ENCODE data around the gene DEPDC4. TPM values are rescaled to one million over a fixed set of nuclear protein-coding genes. Genes with fewer than 3 reads are reported as not detected.
A peak's percentile ranks its signal among the peaks of the same experiment; 100 is the strongest.

DEPDC4 gene
- total and polyA plus RNA-seq, 2 of the 13 experiments (the other 11 are each of a cell fraction or from before 2014, with no cell fraction given), result 2.2 to 5.7 TPM

DNA sequence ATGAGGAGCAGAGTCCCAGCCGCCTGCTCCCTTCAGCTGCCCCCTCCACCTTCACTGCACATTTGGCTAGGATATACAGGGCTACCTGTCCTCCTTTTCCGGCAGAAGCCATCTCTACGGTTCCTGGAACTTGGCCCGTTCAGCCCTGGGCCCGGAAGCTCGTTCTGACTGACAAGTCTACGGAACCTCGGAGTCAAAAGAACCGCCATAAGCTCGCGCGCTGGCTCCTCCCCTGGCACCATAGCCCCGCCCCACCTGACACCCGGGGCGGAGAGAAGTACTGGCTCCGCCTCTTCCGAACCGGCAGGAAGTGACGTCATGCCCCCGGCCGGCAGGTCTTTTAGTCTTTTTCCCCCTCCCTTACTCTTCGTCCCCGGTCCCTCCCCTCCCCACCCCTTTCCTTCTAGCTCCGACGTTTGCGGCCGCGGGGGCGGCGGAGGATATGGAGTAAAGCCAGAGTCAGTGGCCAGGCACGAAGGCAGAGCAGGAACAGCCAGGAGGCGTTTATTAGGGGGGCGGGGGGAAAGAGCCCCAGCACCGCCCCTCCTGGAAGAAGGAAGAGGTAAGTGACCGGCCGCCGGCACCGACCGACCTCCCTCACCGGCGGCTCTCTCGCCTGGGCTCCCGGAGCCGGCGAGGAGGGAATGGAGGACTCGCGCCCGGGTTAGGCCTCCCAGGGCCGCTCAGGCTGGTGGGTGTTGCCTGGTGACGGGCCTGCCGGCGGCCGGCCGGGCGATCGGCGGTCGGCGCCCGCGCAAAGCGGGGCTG lies at the start of gene DEPDC4, which contains the start of gene SCYL2 (continued):
- no peak; the same call in 1 of the 2 replicates for TF ChIP-seq ZNF558 (CRISPR knock-in tag; IDR thresholded peaks at IDR 0.05; ENCODE audit: borderline replicate concordance)
- TF ChIP-seq, protein P1, sequence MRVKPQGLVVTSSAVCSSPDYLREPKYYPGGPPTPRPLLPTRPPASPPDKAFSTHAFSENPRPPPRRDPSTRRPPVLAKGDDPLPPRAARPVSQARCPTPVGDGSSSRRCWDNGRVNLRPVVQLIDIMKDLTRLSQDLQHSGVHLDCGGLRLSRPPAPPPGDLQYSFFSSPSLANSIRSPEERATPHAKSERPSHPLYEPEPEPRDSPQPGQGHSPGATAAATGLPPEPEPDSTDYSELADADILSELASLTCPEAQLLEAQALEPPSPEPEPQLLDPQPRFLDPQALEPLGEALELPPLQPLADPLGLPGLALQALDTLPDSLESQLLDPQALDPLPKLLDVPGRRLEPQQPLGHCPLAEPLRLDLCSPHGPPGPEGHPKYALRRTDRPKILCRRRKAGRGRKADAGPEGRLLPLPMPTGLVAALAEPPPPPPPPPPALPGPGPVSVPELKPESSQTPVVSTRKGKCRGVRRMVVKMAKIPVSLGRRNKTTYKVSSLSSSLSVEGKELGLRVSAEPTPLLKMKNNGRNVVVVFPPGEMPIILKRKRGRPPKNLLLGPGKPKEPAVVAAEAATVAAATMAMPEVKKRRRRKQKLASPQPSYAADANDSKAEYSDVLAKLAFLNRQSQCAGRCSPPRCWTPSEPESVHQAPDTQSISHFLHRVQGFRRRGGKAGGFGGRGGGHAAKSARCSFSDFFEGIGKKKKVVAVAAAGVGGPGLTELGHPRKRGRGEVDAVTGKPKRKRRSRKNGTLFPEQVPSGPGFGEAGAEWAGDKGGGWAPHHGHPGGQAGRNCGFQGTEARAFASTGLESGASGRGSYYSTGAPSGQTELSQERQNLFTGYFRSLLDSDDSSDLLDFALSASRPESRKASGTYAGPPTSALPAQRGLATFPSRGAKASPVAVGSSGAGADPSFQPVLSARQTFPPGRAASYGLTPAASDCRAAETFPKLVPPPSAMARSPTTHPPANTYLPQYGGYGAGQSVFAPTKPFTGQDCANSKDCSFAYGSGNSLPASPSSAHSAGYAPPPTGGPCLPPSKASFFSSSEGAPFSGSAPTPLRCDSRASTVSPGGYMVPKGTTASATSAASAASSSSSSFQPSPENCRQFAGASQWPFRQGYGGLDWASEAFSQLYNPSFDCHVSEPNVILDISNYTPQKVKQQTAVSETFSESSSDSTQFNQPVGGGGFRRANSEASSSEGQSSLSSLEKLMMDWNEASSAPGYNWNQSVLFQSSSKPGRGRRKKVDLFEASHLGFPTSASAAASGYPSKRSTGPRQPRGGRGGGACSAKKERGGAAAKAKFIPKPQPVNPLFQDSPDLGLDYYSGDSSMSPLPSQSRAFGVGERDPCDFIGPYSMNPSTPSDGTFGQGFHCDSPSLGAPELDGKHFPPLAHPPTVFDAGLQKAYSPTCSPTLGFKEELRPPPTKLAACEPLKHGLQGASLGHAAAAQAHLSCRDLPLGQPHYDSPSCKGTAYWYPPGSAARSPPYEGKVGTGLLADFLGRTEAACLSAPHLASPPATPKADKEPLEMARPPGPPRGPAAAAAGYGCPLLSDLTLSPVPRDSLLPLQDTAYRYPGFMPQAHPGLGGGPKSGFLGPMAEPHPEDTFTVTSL (CRISPR knock-in tag; IDR thresholded peaks at IDR 0.05; ENCODE audit: borderline replicate concordance), result no peak
- TF ChIP-seq ZZZ3 (CRISPR knock-in tag; IDR thresholded peaks at IDR 0.05; ENCODE audit: borderline replicate concordance), result no peak
- TF ChIP-seq ZNF460 (CRISPR knock-in tag; IDR thresholded peaks at IDR 0.05; ENCODE audit: borderline replicate concordance), result no peak
- no peak for TF ChIP-seq ZNF382 (CRISPR knock-in tag; IDR thresholded peaks at IDR 0.05; ENCODE audit: borderline replicate concordance)
- TF ChIP-seq HDAC6 (IDR thresholded peaks at IDR 0.05; ENCODE audit: low read depth, low read length), result no peak
- no peak for TF ChIP-seq JUND (CRISPR knock-in tag; IDR thresholded peaks at IDR 0.05)
- TF ChIP-seq ZNF264 (CRISPR knock-in tag; IDR thresholded peaks at IDR 0.05), result no peak
- TF ChIP-seq PHF8 (CRISPR knock-in tag; IDR thresholded peaks at IDR 0.05), result peak; percentile 72
- TF ChIP-seq POLR2G (IDR thresholded peaks at IDR 0.05; ENCODE audit: low read depth, low read length), result peak; percentile 69
- TF ChIP-seq BRCA1 (CRISPR knock-in tag; IDR thresholded peaks at IDR 0.05), result no peak
- TF ChIP-seq TBL1XR1 (IDR thresholded peaks at IDR 0.05; ENCODE audit: borderline replicate concordance, low read length, partially characterized antibody), result no peak
- TF ChIP-seq TP53 (CRISPR knock-in tag; conservative IDR thresholded peaks at IDR 0.05), result no peak
- TF ChIP-seq EHMT2 (IDR thresholded peaks at IDR 0.05; ENCODE audit: borderline replicate concordance, low read depth, low read length), result no peak
- TF ChIP-seq, protein P2, sequence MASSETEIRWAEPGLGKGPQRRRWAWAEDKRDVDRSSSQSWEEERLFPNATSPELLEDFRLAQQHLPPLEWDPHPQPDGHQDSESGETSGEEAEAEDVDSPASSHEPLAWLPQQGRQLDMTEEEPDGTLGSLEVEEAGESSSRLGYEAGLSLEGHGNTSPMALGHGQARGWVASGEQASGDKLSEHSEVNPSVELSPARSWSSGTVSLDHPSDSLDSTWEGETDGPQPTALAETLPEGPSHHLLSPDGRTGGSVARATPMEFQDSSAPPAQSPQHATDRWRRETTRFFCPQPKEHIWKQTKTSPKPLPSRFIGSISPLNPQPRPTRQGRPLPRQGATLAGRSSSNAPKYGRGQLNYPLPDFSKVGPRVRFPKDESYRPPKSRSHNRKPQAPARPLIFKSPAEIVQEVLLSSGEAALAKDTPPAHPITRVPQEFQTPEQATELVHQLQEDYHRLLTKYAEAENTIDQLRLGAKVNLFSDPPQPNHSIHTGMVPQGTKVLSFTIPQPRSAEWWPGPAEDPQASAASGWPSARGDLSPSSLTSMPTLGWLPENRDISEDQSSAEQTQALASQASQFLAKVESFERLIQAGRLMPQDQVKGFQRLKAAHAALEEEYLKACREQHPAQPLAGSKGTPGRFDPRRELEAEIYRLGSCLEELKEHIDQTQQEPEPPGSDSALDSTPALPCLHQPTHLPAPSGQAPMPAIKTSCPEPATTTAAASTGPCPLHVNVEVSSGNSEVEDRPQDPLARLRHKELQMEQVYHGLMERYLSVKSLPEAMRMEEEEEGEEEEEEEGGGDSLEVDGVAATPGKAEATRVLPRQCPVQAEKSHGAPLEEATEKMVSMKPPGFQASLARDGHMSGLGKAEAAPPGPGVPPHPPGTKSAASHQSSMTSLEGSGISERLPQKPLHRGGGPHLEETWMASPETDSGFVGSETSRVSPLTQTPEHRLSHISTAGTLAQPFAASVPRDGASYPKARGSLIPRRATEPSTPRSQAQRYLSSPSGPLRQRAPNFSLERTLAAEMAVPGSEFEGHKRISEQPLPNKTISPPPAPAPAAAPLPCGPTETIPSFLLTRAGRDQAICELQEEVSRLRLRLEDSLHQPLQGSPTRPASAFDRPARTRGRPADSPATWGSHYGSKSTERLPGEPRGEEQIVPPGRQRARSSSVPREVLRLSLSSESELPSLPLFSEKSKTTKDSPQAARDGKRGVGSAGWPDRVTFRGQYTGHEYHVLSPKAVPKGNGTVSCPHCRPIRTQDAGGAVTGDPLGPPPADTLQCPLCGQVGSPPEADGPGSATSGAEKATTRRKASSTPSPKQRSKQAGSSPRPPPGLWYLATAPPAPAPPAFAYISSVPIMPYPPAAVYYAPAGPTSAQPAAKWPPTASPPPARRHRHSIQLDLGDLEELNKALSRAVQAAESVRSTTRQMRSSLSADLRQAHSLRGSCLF (CRISPR knock-in tag; IDR thresholded peaks at IDR 0.05; ENCODE audit: borderline replicate concordance), result no peak
- TF ChIP-seq ZFP36L1 (CRISPR knock-in tag; IDR thresholded peaks at IDR 0.05), result no peak
- TF ChIP-seq ZNF652 (CRISPR knock-in tag; IDR thresholded peaks at IDR 0.05; ENCODE audit: borderline replicate concordance, low read depth), result no peak
- TF ChIP-seq ZNF383 (CRISPR knock-in tag; IDR thresholded peaks at IDR 0.05; ENCODE audit: borderline replicate concordance), result no peak
- TF ChIP-seq FOXC1 (CRISPR knock-in tag; IDR thresholded peaks at IDR 0.05; ENCODE audit: borderline replicate concordance), result peak; percentile 79; the same call in 1 of the 2 replicates
- no peak for TF ChIP-seq NFKBIZ (CRISPR knock-in tag; IDR thresholded peaks at IDR 0.05)
